ENCODE results near the gene CEACAM21. TPM values are rescaled to one million over a fixed set of nuclear protein-coding genes. Genes with fewer than 3 reads are reported as not detected.

The CEACAM21 gene
- total RNA-seq, 2 donors from 2014 or later = 0.44 to 0.51 TPM

GRCh38 chr19:41621226-41621625 is 45.3 kb downstream of the CEACAM21 start:
- Histone ChIP-seq H3K27me3 (ENCODE audit: control insufficient read depth, insufficient read depth, low read length, poor library complexity, severe bottlenecking) (no peaks in the 10 kb centered on the region), H3K36me3 (ENCODE audit: control insufficient read depth, insufficient read depth, low read length) (no peaks in the 10 kb centered on the region), H3K9me3 (ENCODE audit: control insufficient read depth, low read length) (no peaks in the 10 kb centered on the region), H3K27ac (ENCODE audit: low read depth, low read length) (no peak overlapping the region), H3K4me3 (ENCODE audit: low read length) (no peak overlapping the region), H3K9ac (ENCODE audit: extremely low read depth, low read length, poor library complexity, severe bottlenecking) (no peak overlapping the region), H3K4me1 (ENCODE audit: control insufficient read depth, insufficient read depth, low read length) (no peaks in the 10 kb centered on the region)
- Mint-ChIP-seq H3K36me3 (ENCODE audit: low read depth) (no peaks in the 10 kb centered on the region), H3K4me1 (no peaks in the 10 kb centered on the region), H3K4me3 (no peak overlapping the region), H3K9me3 (peaks cover 88% of the 10 kb centered on the region), H3K27me3 (ENCODE audit: insufficient read depth) (no peaks in the 10 kb centered on the region), H3K27ac (no peak overlapping the region)
- WGBS, 2 experiments (ENCODE audit: insufficient coverage in 1 of 2, insufficient read length in 1 of 2) = 58 to 69% methylated on average over 3 to 4 of the region's 4 CpGs
- no peak for DNase-seq
- no peak for TF ChIP-seq CTCF (conservative IDR thresholded peaks at IDR 0.05)

- no peaks in the 10 kb centered on the region for H3K36me3 Mint-ChIP-seq (ENCODE audit: low read depth)
- Histone ChIP-seq H3K27ac (ENCODE audit: low read depth, low read length) (no peak overlapping the region), H3K4me3 (ENCODE audit: low read length) (no peak overlapping the region), H3K4me1 (ENCODE audit: control insufficient read depth, insufficient read depth, low read length) (no peaks in the 10 kb centered on the region), H3K9ac (ENCODE audit: extremely low read depth, low read length, poor library complexity, severe bottlenecking) (no peak overlapping the region), H3K36me3 (ENCODE audit: control insufficient read depth, insufficient read depth, low read length) (no peaks in the 10 kb centered on the region), H3K9me3 (ENCODE audit: control insufficient read depth, low read length) (no peaks in the 10 kb centered on the region), H3K27me3 (ENCODE audit: control insufficient read depth, insufficient read depth, low read length, poor library complexity, severe bottlenecking) (no peaks in the 10 kb centered on the region)
- peaks cover 90% of the 10 kb centered on the region for H3K9me3 Mint-ChIP-seq
- no peaks in the 10 kb centered on the region for H3K27me3 Mint-ChIP-seq (ENCODE audit: insufficient read depth)
- no peak for DNase-seq
- no peaks in the 10 kb centered on the region for H3K4me1 Mint-ChIP-seq
- no peak for TF ChIP-seq CTCF (conservative IDR thresholded peaks at IDR 0.05)
- H3K4me3 Mint-ChIP-seq = no peak overlapping the region
- WGBS, 2 experiments (ENCODE audit: insufficient coverage in 1 of 2, insufficient read length in 1 of 2) = 73 to 88% methylated on average over 5 to 7 of the region's 7 CpGs
- no peak overlapping the region for H3K27ac Mint-ChIP-seq
Observed at GRCh38 chr19:41621654-41622053, 45.7 kb downstream of the CEACAM21 start.

GRCh38 chr19:41623360-41623759 is 47.4 kb downstream of the CEACAM21 start:
- H3K27me3 Mint-ChIP-seq (ENCODE audit: insufficient read depth) = no peaks in the 10 kb centered on the region
- H3K36me3 Mint-ChIP-seq (ENCODE audit: low read depth) = no peaks in the 10 kb centered on the region
- Histone ChIP-seq H3K36me3 (ENCODE audit: control insufficient read depth, insufficient read depth, low read length) (no peaks in the 10 kb centered on the region), H3K9ac (ENCODE audit: extremely low read depth, low read length, poor library complexity, severe bottlenecking) (no peak overlapping the region), H3K4me1 (ENCODE audit: control insufficient read depth, insufficient read depth, low read length) (no peaks in the 10 kb centered on the region), H3K9me3 (ENCODE audit: control insufficient read depth, low read length) (no peaks in the 10 kb centered on the region), H3K27ac (ENCODE audit: low read depth, low read length) (no peak overlapping the region), H3K4me3 (ENCODE audit: low read length) (no peak overlapping the region), H3K27me3 (ENCODE audit: control insufficient read depth, insufficient read depth, low read length, poor library complexity, severe bottlenecking) (no peaks in the 10 kb centered on the region)
- H3K27ac Mint-ChIP-seq = no peak overlapping the region
- H3K4me3 Mint-ChIP-seq = no peak overlapping the region
- no peaks in the 10 kb centered on the region for H3K4me1 Mint-ChIP-seq
- 78 to 80% methylated on average over 1 to 4 of the region's 4 CpGs for WGBS, 2 experiments (ENCODE audit: insufficient coverage in 1 of 2, insufficient read length in 1 of 2)
- H3K9me3 Mint-ChIP-seq = peaks cover 92% of the 10 kb centered on the region
- no peak for TF ChIP-seq CTCF (conservative IDR thresholded peaks at IDR 0.05)
- DNase-seq = no peak
